Right cardiac atrium (tissue), 5 donors: ENCODE results near the gene TMEM37. TPM values are rescaled to one million over a fixed set of nuclear protein-coding genes. Genes with fewer than 3 reads are reported as not detected.

Experiments used
- ATAC-seq, 2 donors: fragments of 200-7000 bp; cut with Tn5 transposase; one replicate each; pipeline versions ENCODE4 v1.8.0 to v1.9.1; 2020; ENCODE audit warnings: moderate library complexity in 2 of 2, mild to moderate bottlenecking in 1 of 2
- DNase-seq, 3 donors: peaks; one replicate each; pipeline ENCODE4 v3.0.0-alpha.2; 2020
- H3K27ac ChIP-seq: one replicate; pipeline ENCODE4 v1.5.1; 2013; ENCODE audit warnings: mild to moderate bottlenecking, low read length, control low read depth, moderate library complexity
- H3K27me3 ChIP-seq: one replicate; pipeline ENCODE4 v1.6.1; 2013; ENCODE audit not compliant: control insufficient read depth, insufficient read depth
- H3K4me1 ChIP-seq: one replicate; pipeline ENCODE4 v1.6.1; 2013; ENCODE audit warnings: low read length; ENCODE audit not compliant: control insufficient read depth, insufficient read depth
- H3K4me3 ChIP-seq: one replicate; pipeline ENCODE4 v1.5.1; 2013; ENCODE audit warnings: low read length, control low read depth
- H3K9me3 ChIP-seq: one replicate; pipeline ENCODE4 v1.6.1; 2013; ENCODE audit warnings: low read length; ENCODE audit not compliant: control insufficient read depth
- WGBS: extraction: QIAGEN DNeasy Blood & Tissue Kit; methylation state at CpG from one replicate; pipeline ENCODE4 v1.1.7; 2013; 5-methylcytosine and 5-hydroxymethylcytosine counted together
- intact Hi-C, 4 donors: fragments of 100-400 bp; cut with DNase I; formaldehyde crosslinking; loops; one replicate each; pipeline versions ENCODE4 v1.11.0 to v1.14.0; 2022 to 2023
- polyA plus RNA-seq: library from polyadenylated mRNA; stranded (reverse); fragments of 200-250 nt; gene quantifications from one replicate; pipeline ENCODE4 v1.2.3, GENCODE V29; 2013
- total RNA-seq, 4 donors: library from RNA; stranded (reverse); fragmentation: NEBNext Ultra II Directional; extraction: Animal tissue kit (Norgen Biotek cat#: 25700); gene quantifications; one replicate each; pipeline ENCODE4 v1.2.1, GENCODE V29; 2021
- donor health status: healthy with polysubstance abuse.
- donor health status: DM: no; HTN: yes; CAD: no.
- donor health status: DM: no; HTN: no; CAD: no.
- donor health status: DM: no; HTN: yes; CAD: no; lungs with severe emphysema.
- donor health status: DM: yes; HTN: yes; CAD: no.

TMEM37 gene
- total and polyA plus RNA-seq, 5 donors, result 4.7 to 9.6 (median 8.0) TPM

GRCh38 chr2:119419065-119419464, 12.6 kb upstream of the TMEM37 start:
- WGBS, result 93% methylated on average over 1 of the region's 1 CpG
- Histone ChIP-seq H3K9me3 (no peaks in the 10 kb centered on the region), H3K4me3 (no peak overlapping the region), H3K4me1 (peaks cover 4% of the 10 kb centered on the region), H3K27me3 (no peaks in the 10 kb centered on the region), H3K27ac (no peak overlapping the region)
- ATAC-seq (no peak), DNase-seq (no peak)
- intact Hi-C loops, result no loop called here

- intact Hi-C loops, result no loop called here
- Histone ChIP-seq H3K27ac (no peak overlapping the region), H3K9me3 (no peaks in the 10 kb centered on the region), H3K27me3 (no peaks in the 10 kb centered on the region), H3K4me3 (no peak overlapping the region), H3K4me1 (peaks cover 4% of the 10 kb centered on the region)
- ATAC-seq (no peak), DNase-seq (no peak)
- 52% methylated on average over 1 of the region's 1 CpG for WGBS
Measured at GRCh38 chr2:119419803-119420508, 11.7 kb upstream of the TMEM37 start.

GRCh38 chr2:119421304-119421703, 10.3 kb upstream of the TMEM37 start:
- ATAC-seq, result no peak
- H3K27ac ChIP-seq, result no peak overlapping the region
- H3K27me3 ChIP-seq, result no peaks in the 10 kb centered on the region
- intact Hi-C loops, result no loop called here
- no peak for DNase-seq
- no peaks in the 10 kb centered on the region for H3K9me3 ChIP-seq
- WGBS, result 98% methylated on average over 1 of the region's 1 CpG
- no peak overlapping the region for H3K4me3 ChIP-seq
- H3K4me1 ChIP-seq, result peaks cover 10% of the 10 kb centered on the region

GRCh38 chr2:119421741-119422140, 9.9 kb upstream of the TMEM37 start:
- ATAC-seq, result no peak
- no peak for DNase-seq
- intact Hi-C loops, result no loop called here

GRCh38 chr2:119422360-119423107, 9.1 kb upstream of the TMEM37 start:
- Histone ChIP-seq H3K27ac (no peak overlapping the region), H3K4me3 (no peak overlapping the region), H3K9me3 (no peaks in the 10 kb centered on the region), H3K4me1 (peaks cover 19% of the 10 kb centered on the region), H3K27me3 (no peaks in the 10 kb centered on the region)
- DNase-seq (no peak), ATAC-seq (no peak)
- intact Hi-C loops, result no loop called here
- 90% methylated on average over 7 of the region's 7 CpGs for WGBS

More at GRCh38 chr2:119421741-119422140, 9.9 kb upstream of the TMEM37 start:
- H3K9me3 ChIP-seq, result no peaks in the 10 kb centered on the region
- H3K27me3 ChIP-seq, result no peaks in the 10 kb centered on the region
- no peak overlapping the region for H3K27ac ChIP-seq
- H3K4me1 ChIP-seq, result peaks cover 14% of the 10 kb centered on the region
- H3K4me3 ChIP-seq, result no peak overlapping the region

GRCh38 chr2:119423108-119423444, 8.6 kb upstream of the TMEM37 start:
- WGBS, result 85% methylated on average over 2 of the region's 2 CpGs
- Histone ChIP-seq H3K4me1 (peaks cover 19% of the 10 kb centered on the region), H3K4me3 (no peak overlapping the region), H3K27me3 (no peaks in the 10 kb centered on the region), H3K9me3 (no peaks in the 10 kb centered on the region), H3K27ac (no peak overlapping the region)
- intact Hi-C loops, result no loop called here
- DNase-seq (no peak), ATAC-seq (no peak)

- Histone ChIP-seq H3K9me3 (no peaks in the 10 kb centered on the region), H3K4me3 (no peak overlapping the region), H3K27ac (no peak overlapping the region), H3K4me1 (peaks cover 19% of the 10 kb centered on the region), H3K27me3 (no peaks in the 10 kb centered on the region)
- 82% methylated on average over 2 of the region's 2 CpGs for WGBS
- intact Hi-C loops, result no loop called here
- DNase-seq (no peak), ATAC-seq (no peak)
Measured at GRCh38 chr2:119423811-119424210, 7.8 kb upstream of the TMEM37 start.

- no peak overlapping the region for H3K4me3 ChIP-seq
- no peaks in the 10 kb centered on the region for H3K9me3 ChIP-seq
- H3K27ac ChIP-seq, result no peak overlapping the region
- H3K27me3 ChIP-seq, result no peaks in the 10 kb centered on the region
- intact Hi-C loops, result no loop called here
- 95% methylated on average over 10 of the region's 10 CpGs for WGBS
- DNase-seq (peak in 1 of 3 donors; percentile 16), ATAC-seq (no peak)
- peaks cover 19% of the 10 kb centered on the region for H3K4me1 ChIP-seq
Measured at GRCh38 chr2:119424284-119425118, 7.2 kb upstream of the TMEM37 start.

GRCh38 chr2:119425119-119425405, 6.6 kb upstream of the TMEM37 start:
- Histone ChIP-seq H3K4me1 (peaks cover 17% of the 10 kb centered on the region), H3K4me3 (no peak overlapping the region), H3K27ac (no peak overlapping the region), H3K9me3 (no peaks in the 10 kb centered on the region), H3K27me3 (no peaks in the 10 kb centered on the region)
- 91% methylated on average over 1 of the region's 1 CpG for WGBS
- intact Hi-C loops, result no loop called here
- ATAC-seq (no peak), DNase-seq (no peak)

GRCh38 chr2:119425620-119426395, 5.8 kb upstream of the TMEM37 start:
- peak; percentile 14 to 56 for ATAC-seq
- Histone ChIP-seq H3K4me3 (no peak overlapping the region), H3K4me1 (peaks cover 19% of the 10 kb centered on the region), H3K27me3 (no peaks in the 10 kb centered on the region), H3K9me3 (no peaks in the 10 kb centered on the region), H3K27ac (peak overlapping the region; percentile 51)
- DNase-seq, result peak in 1 of 3 donors; percentile 42
- intact Hi-C loops, result no loop called here
- WGBS, result 77% methylated on average over 7 of the region's 7 CpGs

- peak overlapping the region; percentile 51 for H3K27ac ChIP-seq
- intact Hi-C loops, result no loop called here
- 41% methylated on average over 5 of the region's 5 CpGs for WGBS
Measured at GRCh38 chr2:119426396-119426675, 5.3 kb upstream of the TMEM37 start.

More at GRCh38 chr2:119426396-119426675, 5.3 kb upstream of the TMEM37 start:
- no peak for DNase-seq
- Histone ChIP-seq H3K27me3 (no peaks in the 10 kb centered on the region), H3K4me1 (peaks cover 22% of the 10 kb centered on the region), H3K4me3 (no peak overlapping the region), H3K9me3 (no peaks in the 10 kb centered on the region)
- no peak for ATAC-seq
